HG03097 (cell line): Measurements from ENCODE around the gene SRSF4.
"Not testable (repeated sequence)": the region's sequence is repeated elsewhere in the genome, so short reads cannot be mapped to it uniquely, and the experiment has no call there.

Experiments
- ATAC-seq: cut with Tn5 transposase; IDR thresholded peaks from one replicate; pipeline ENCODE4 v1.9.1; 2021; ENCODE audit not compliant: unreplicated experiment, low FRiP score

The SRSF4 gene

DNA sequence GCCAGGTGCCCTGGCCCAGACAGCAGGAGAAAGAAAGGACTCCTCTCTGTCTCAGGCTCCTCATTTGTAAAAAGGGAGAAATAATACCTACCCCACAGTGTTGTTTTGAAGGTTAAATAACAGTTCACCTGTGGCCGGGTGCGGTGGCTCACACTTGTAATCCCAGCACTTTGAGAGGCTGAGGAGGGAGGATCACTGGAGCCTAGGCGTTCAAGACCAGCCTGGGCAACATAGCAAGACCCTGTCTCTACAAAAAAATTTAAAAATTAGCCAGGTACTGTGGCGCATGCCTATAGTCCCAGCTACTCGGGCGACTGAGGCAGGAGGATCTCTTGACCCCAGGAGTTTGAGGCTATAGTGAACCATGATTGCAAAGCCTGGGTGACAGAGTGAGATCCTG, 55.5 kb downstream of the SRSF4 start:
- ATAC-seq, result no peak

- ATAC-seq, result no peak
Measured at GRCh38 chr1:29125788-29126187, 55.9 kb downstream of the SRSF4 start.

DNA sequence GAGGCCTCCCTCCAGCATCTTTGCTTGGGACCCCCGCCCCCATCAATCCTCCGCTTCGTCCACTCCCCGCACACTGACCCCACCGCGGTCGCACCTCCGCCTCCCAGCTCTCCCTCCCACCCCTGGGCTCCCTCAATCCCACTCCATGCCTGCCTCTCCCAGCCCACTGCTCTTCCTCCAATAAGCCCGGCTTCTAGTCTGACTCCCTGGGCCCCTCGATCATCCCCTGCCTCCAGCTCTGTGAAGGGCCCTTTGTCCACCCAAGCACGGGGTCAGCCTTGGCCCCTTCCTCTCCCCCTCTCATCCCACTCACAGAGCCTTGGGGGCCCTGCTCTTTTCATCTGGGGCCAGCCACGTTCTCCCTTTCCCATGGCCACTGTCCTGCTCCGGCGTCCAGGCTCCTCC, 56.5 kb downstream of the SRSF4 start:
- no peak for ATAC-seq

DNA sequence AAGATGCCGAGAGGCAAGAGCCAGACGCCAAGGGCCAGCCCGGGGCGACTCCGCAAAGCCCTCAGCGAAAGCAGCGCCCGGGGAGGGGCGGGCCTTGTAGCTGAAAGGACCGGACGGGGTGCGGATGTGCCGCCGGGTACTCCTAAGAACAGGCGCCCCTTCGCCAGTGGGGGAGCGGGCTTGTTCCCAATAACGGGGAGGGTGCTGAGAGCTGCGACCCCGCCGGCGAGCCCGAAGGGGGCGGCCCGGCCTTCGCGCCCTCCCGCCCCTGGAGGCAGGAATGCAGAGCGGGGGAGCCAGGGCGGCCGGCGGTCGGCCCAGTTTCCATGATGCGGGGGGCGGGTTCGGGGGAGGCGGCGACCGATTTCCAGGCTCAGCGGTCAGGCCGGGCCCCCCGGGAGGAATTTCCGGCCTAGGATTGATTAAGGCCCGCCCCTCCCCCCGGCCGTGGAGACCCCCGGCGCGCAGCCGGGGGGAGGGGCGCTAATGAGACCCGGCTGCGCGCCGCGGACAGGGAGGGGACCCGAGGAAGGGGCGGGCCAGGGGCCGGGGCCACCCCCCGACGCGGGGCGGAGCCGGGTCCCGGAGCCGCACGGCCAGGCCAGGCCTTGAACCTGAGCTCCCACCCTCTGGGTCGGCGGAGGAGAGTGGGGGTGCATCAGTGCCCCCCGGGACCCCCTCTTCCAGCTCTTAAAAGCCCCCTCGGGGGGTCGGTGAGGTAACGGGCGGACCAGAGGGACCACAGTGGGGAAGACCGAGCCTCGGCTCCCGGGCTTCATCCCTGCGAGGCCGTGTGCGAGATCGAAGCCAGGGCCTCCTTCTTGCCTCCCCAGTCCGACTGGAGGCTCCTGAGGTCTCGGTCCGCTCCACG, 57.1 kb downstream of the SRSF4 start:
- ATAC-seq, result no peak

DNA sequence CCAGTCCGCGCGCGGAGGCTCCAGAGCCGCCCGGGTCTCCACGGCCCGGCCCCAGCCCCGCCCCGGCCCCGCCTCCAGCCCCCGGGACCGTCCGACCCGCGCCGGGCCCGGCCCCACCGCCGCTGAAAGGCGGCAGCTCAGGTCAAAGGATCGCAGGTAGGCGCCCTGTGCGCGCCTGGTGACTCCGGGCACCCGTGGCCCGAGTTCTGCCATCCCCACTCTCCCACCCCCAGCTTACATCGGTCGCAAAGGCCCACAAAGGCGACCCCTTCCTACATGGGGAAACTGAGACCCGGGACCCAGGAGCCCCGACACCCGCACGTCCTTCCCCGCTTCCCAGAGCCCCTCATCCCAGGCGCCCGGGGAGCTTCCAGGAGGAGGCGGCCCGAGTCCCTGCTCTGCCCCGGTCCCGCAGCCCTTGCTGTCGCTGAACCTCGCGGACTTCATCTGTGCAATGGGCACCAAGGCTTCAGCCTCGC, 57.8 kb downstream of the SRSF4 start, which contains the start of gene TMEM200B:
Gene TMEM200B, minus strand, starts transcription at position 17 of the 479 bp plus-strand sequence. CDS start 2,075 bp downstream, outside the sequence.
- no peak for ATAC-seq

DNA sequence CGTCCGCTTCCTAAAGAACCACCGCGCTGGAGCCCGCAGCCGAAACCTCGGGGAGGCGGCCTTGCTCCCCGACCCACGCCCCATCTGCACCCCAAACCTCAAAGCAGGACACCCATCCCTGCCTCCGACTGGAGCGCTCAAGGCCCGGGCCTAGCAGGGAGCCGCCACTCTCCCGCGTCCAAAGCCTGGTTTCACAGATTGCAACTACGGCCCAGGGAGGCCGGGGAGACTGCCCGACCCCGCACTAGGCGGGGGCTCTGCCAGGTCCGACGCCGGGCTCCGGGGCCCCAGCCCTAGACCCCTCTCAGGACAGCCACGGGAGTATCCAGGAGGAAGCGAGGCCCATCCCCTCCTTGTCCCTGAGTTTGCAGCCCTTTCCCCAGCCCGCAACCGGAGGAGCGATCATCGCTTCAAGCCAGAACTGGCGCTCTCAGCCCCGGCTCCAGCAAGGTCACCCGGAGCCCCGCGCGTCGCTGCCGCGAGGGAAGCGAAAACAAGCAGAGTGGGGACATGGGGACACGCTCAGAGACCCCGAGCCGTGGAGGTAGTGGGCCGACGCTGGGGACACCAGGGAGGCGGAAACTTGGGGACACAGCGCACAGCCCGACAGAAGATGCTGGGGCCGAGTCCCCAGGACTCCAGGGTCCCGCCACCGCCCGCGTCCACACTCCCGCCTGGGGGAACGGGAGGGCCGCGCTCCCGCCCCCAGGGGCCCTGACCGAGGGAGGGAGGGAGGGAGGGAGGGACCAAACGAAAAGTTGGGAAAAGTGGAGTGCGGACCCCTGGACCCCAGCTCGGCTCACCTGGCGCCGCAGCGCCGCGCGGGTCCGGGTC, 58.4 kb downstream of the SRSF4 start:
- ATAC-seq, result no peak

DNA sequence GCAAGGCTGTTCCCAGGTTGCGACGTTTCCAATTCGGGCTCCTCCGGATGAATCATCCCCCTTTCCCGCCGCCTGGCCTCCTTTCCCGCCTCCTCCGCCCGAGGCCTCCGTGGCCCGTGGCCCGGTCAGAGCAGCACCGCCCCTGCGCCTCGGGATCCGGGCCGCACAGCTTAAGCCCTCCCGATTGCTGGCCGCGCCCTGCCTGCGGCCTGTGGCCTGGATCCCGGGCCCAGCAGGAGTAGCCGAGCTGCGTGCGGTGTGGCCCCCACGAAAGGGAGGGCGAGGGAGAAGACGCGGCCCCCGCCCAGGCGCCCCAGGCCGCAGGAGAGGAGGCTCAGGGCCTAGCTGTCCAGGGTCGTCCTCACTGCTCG, 59.0 kb downstream of the SRSF4 start:
- no peak for ATAC-seq

DNA sequence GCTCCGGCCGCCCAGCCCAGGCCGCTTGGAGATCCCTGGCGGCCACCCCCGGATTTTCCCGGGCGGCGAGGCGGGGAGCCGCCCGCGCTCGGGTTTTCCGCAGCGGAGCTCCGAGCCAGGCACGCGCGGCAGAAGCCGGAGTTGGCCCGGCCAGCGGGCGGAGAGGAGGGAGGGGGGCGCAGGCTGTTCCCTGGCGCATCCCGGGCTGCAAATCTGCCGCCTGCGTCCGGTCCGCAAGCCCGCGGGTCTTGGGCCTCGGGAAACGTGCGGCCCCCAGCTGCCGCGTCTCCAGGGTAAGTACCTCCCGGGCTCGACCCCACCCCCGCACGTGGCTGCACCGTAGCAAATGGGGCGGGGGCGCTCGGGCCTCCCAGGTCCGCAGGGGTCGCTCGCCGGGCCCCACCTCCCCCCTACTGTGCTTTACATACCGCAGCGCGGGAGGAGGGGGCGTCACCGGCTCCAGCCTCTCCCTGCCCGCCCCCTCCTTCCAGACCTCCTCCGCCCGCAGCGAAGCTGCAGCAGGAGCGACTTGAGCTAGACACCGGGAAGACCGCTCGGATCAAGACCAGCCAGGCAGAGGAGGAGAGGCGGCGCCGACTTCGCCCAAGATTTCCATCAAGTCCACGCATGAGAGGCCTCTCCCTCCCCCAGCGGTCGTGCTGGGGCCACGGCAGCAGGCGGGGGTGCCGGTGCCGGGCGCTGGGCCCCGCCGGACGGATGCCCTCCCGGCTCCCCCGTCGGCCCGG, 59.6 kb downstream of the SRSF4 start:
- ATAC-seq, result no peak

DNA sequence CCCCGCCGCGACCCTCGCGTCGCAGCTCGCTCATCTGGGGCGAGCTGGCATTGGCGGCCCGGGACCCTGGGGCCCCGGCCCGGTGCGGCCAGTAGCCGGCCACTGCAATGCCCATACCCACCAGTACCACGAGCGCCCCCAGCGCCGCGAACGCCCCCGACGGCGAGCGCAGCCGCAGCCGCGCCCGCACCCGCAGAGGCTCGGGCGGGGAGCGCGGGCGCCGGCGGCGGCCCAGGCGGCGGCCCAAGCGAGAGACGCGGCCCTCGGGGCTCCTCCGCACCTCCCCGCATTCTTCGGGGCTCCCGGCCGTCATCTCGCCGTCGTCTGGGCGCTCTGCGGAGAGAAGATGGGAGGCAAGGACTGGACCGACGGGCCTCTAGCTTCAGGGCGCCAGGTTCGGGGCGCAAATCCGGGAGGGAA, 60.2 kb downstream of the SRSF4 start:
- ATAC-seq, result no peak

- ATAC-seq, result no peak
Measured at GRCh38 chr1:29120947-29121485, 60.7 kb downstream of the SRSF4 start.

DNA sequence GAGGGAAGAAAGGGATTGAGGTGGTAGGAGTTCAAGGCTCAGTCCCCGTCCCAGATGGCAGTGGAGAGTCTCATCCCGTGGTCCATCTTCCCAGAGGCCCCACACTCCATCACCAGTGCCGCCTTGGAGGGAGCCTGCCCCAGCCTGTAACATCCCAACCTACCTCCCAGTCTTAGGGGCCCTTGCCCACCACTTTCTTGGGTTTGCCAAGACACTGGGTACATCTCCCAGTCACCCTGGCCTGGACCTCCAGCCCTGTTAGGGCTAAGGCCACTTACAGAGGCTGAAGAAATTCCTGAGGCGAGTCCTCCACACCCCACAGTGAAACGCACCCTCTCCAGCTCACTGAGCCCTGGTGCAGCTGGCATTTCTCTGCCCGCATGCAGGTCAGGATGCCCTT, 61.3 kb downstream of the SRSF4 start:
- no peak for ATAC-seq

GRCh38 chr1:29119121-29119929, 62.4 kb downstream of the SRSF4 start:
- no peak for ATAC-seq

DNA sequence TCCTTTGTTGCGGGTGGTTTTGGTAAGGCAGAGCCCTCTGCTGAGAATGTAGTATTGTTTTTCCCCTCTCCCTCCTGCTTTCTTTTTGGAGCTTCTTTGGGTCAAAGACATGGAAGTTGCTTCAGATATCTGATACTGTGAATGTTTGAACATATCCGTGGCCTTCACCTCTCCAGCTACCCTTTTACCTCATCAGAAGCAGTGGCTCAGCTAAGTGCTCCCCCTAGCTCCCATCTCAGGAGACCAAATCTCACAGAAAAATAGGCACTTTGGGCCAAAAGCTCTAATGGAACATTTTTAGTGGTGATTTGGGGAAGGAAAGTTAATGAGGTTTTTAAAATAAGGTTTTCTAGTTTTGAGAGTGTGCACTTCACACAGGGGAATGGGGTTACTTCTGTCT, 64.3 kb downstream of the SRSF4 start:
- no peak for ATAC-seq

DNA sequence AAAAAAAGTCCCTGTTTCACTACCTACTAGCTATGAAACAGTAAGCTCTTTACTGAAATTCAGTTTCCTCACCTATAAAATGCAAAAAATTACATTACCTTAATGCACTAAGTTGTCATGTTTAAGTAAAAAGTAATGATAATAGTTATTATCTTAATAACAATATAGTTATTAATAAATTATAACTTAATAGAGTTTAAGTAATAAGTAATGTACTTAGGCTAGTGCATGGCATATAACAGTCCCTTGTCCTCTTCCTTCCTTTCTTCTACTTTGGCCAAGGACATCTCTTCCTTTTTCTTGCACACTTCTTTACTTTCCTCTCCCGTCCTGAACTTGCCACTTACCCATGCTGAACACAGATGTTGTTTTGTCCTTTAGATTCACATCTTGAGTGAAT, 67.0 kb downstream of the SRSF4 start:
- ATAC-seq, result no peak

DNA sequence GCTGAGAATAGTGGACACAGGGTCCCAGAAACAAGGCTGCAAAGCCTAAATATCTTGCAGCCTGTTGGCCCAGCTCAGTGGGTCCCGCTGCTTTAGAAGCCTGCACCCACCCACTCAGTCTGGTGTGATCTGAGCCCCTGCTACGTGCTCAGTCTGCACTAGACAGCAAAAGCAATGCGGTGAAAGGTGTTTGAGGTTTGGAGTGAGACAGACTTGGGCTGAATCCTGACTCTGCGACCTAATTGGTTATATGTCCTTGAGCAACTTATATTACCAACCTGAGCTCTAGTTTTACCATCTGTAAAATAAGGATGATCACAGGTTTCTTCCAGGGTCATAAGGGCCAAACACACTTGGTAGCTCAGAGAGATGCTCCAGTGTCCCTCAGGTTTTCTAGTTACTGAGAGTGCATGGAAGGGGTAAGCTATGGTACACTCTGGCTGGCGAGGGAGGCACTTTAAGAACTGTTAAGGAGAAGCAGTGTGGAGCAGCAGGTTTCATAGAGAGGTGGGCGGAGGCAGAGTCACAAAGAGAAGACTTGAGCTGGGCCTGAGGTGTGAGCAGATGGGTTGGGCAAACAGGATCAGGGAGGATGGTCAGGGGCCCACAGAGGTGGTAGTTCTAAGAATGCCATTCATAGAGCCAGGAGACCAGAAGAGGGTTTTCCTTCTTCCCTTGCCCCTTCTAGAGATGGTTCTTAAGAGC, 68.1 kb downstream of the SRSF4 start:
- ATAC-seq, result no peak

DNA sequence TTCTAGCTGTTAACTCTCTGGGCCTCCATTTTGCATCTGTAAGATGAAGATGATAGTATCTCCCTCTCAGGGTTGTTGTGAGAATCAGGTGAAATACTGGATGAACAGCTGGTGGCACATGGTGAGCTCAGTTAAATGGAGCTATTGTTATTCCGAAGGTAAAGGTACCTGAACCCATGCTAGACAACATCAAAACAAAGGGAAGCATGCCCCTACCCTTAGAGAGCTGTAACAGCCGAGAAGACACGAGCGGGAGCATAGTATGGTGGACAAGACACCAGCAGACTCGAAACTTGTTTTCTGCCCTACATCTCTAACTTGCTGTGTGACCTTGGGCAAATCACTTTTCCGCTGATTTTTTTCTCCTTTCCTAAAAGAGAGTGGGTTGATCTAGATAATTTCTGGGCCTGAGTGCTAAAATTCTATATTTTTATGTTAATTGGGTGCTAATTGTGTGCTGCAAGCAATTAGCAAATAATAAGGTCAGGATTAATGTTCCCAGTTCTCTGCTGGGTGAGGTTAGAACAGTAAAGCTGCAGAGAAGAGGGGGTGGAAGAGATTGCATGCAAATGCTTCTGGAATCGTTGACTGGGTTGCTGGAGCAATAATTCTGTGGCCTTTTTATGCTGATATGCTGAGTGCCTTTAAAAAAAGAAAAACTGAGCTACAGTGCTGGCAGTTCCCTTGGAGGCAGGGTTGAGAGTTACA, 68.8 kb downstream of the SRSF4 start:
- ATAC-seq, result no peak

DNA sequence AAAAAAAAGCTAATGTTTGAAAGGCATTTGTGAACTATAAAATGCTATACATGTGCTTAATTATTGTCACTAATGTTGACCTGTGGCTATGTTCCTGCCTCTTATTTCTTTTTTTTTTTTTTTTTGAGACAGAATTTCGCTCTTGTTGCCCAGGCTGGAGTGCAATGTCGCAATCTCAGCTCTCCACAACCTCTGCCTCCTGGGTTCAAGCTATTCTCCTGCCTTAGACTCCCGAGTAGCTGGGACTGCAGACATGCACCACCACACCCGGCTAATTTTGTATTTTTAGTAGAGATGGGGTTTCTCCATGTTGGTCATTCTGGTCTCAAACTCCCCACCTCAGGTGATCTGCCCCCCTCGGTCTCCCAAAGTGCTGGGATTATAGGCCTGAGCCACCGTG, 73.7 kb downstream of the SRSF4 start:
- not testable (repeated sequence) for ATAC-seq

- ATAC-seq, result no peak
Measured at GRCh38 chr1:29105822-29106221, 75.9 kb downstream of the SRSF4 start.
